Left lung (tissue), 10 donors: ENCODE measurements around the gene POFUT2. TPM values are rescaled to one million over a fixed set of nuclear protein-coding genes. Genes with fewer than 3 reads are reported as not detected.
A peak's percentile ranks its signal among the peaks of the same experiment; 100 is the strongest.

Source experiments
- ATAC-seq: fragments of 200-7000 bp; cut with Tn5 transposase; one replicate; pipeline ENCODE4 v1.9.1; 2020; ENCODE audit warnings: moderate library complexity
- DNase-seq, 4 donors: peaks; one replicate each; pipeline ENCODE4 v3.0.0-alpha.2; 2013 to 2020
- H3K27ac ChIP-seq, 2 donors: fragments of 200-600 bp; sonication (generic) in 1 of 2; one replicate each; pipeline versions ENCODE4 v1.5.0 to v1.8.0; 2020 to 2021
- H3K27me3 ChIP-seq, 2 donors: fragments of 200-600 bp; sonication (generic) in 1 of 2; one replicate each; pipeline versions ENCODE4 v1.5.0 to v1.8.0; 2020 to 2021
- H3K36me3 ChIP-seq, 2 donors: fragments of 200-600 bp; sonication (generic) in 1 of 2; one replicate each; pipeline versions ENCODE4 v1.5.0 to v1.8.0; 2020 to 2021
- H3K4me1 ChIP-seq, 2 donors: fragments of 200-600 bp; one replicate each; pipeline ENCODE4 v1.8.0; 2021
- H3K4me3 ChIP-seq, 2 donors: fragments of 200-600 bp; sonication (generic) in 1 of 2; one replicate each; pipeline versions ENCODE4 v1.5.0 to v1.8.0; 2020 to 2021; ENCODE audit warnings: mild to moderate bottlenecking in 1 of 2
- H3K9me3 ChIP-seq, 2 donors: fragments of 200-600 bp; sonication (generic) in 1 of 2; one replicate each; pipeline versions ENCODE4 v1.5.0 to v1.8.0; 2020 to 2021
- intact Hi-C, 2 donors: fragments of 100-400 bp; cut with DNase I; formaldehyde crosslinking; loops; one replicate each; pipeline versions ENCODE4 v1.11.2 to v1.14.2; 2022
- polyA plus RNA-seq, 6 donors: library from polyadenylated mRNA; unstranded; fragments of 120-200 nt; gene quantifications; one replicate each; pipeline ENCODE4 v1.2.1, GENCODE V29; 2013; ENCODE audit not compliant: insufficient read length in 6 of 6
- total RNA-seq, 2 donors: library from RNA; stranded (reverse); fragmentation: NEBNext Ultra II Directional; extraction: Animal tissue kit (Norgen Biotek cat#: 25700); gene quantifications; one replicate each; pipeline ENCODE4 v1.2.1, GENCODE V29; 2021
- TF ChIP-seq, protein P1 (sequence below), 2 donors: fragments of 200-600 bp; sonication (generic) in 1 of 2; IDR thresholded peaks; one replicate each; pipeline versions ENCODE4 v1.5.0 to v1.8.0; 2021; ENCODE audit warnings: antibody characterized with exemption in 2 of 2
- donor health status: DM: no; HTN: yes; CAD: no.
- donor health status: DM: no; HTN: no; CAD: no.

POFUT2 gene
- total and polyA plus RNA-seq, 8 donors: 30.4 to 44.2 (median 34.2) TPM

DNA sequence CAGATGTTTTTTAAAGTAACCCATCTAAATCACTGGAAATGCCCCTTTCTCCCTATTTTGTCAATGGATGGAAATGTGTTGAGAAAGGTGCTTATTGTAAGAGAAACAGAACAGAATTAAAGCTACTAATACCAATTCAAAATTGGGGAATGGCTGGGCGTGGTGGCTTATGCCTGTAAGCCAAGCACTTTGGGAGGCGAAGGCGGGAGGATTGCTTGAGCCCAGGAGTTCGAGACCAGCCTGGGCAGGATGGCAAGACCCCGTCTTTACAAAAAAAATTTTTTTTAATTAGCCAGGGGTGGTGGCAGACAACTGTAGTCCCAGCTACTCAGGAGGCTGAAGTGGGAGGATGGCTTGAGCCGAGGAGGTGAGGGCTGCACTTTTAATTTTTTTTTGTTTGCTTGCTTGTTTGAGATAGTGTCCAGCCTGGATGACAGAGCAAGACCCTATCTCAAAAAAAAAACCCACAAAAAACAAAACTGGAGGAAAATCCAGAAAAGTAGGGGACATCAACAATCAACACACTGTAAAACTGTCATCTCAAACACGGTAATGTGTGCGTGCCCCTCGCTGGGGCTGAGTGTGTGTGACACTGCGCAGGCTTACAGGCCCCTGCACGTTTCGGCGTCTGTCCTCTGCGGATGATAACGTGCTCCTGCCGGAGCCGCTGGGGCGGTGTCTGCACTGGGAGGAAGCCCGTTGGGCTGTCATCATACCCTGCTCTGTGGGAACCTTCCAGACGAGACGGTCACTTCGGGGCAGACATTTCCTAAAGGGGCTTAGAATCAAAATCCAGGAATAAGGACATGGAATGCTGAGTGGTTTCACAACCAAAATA is 11.6 kb upstream of the POFUT2 start:
- ATAC-seq: peak; percentile 5
- TF ChIP-seq, protein P1, sequence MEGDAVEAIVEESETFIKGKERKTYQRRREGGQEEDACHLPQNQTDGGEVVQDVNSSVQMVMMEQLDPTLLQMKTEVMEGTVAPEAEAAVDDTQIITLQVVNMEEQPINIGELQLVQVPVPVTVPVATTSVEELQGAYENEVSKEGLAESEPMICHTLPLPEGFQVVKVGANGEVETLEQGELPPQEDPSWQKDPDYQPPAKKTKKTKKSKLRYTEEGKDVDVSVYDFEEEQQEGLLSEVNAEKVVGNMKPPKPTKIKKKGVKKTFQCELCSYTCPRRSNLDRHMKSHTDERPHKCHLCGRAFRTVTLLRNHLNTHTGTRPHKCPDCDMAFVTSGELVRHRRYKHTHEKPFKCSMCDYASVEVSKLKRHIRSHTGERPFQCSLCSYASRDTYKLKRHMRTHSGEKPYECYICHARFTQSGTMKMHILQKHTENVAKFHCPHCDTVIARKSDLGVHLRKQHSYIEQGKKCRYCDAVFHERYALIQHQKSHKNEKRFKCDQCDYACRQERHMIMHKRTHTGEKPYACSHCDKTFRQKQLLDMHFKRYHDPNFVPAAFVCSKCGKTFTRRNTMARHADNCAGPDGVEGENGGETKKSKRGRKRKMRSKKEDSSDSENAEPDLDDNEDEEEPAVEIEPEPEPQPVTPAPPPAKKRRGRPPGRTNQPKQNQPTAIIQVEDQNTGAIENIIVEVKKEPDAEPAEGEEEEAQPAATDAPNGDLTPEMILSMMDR (IDR thresholded peaks at IDR 0.05): no peak
- peak in 2 of 4 donors; percentile 31 to 74 for DNase-seq
- H3K4me3 ChIP-seq: no peak overlapping the region
- intact Hi-C loops: no loop called here
- no peaks in the 10 kb centered on the region for H3K36me3 ChIP-seq
- no peaks in the 10 kb centered on the region for H3K9me3 ChIP-seq
- H3K27ac ChIP-seq: peak overlapping the region in 1 of 2 donors; percentile 56
- peaks cover 20 to 39% of the 10 kb centered on the region in 2 donors for H3K4me1 ChIP-seq
- H3K27me3 ChIP-seq: no peaks in the 10 kb centered on the region

DNA sequence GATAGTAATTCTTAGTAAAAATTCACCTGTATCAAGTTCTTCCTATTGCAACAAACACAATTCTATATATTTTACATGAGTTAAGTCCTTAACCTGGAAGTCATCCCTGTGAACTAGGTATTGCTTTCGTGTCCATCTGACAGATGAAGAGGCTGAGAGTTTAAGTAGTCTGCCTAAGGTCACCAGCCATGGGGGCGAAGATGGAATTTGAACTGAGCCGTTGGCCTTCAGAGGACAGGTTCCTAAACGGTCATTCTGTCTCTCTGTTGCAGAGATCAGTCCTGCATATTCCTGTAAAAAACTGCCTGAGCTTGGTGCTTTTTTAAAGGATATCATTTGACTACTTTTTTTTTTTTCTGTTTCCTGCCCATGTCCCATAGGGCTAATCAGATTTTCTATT is 10.2 kb upstream of the POFUT2 start:
- no peaks in the 10 kb centered on the region for H3K27me3 ChIP-seq
- H3K4me1 ChIP-seq: peaks cover 33 to 49% of the 10 kb centered on the region in 2 donors
- H3K9me3 ChIP-seq: no peaks in the 10 kb centered on the region
- no peaks in the 10 kb centered on the region for H3K36me3 ChIP-seq
- intact Hi-C loops: no loop called here
- TF ChIP-seq, protein P1 (IDR thresholded peaks at IDR 0.05): no peak
- H3K27ac ChIP-seq: no peak overlapping the region
- H3K4me3 ChIP-seq: no peak overlapping the region
- ATAC-seq (no peak), DNase-seq (no peak)

DNA sequence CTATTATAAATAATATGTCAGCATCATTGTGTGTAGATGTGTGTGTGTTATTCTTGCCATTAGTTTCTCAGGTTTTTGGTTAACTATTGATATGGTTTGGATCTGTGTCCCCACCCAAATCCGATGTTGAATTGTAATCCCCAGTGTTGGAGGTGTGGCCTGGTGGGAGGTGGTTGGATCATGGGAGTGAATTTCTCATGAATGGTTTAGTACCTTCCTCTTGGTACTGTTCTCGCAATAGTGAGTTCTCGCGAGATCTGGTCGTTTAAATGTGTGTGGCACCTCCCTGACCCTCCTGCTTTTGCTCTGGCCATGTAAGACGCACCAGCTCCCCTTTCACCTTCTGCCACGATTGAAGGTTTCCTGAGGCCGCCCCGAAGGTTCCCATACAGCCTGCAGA is 9.6 kb upstream of the POFUT2 start:
- Histone ChIP-seq H3K27me3 (no peaks in the 10 kb centered on the region), H3K9me3 (no peaks in the 10 kb centered on the region), H3K36me3 (no peaks in the 10 kb centered on the region), H3K4me1 (peaks cover 37 to 49% of the 10 kb centered on the region in 2 donors), H3K4me3 (no peak overlapping the region), H3K27ac (no peak overlapping the region)
- intact Hi-C loops: no loop called here
- peak in 1 of 4 donors; percentile 12 for DNase-seq
- TF ChIP-seq, protein P1 (IDR thresholded peaks at IDR 0.05): no peak
- no peak for ATAC-seq

DNA sequence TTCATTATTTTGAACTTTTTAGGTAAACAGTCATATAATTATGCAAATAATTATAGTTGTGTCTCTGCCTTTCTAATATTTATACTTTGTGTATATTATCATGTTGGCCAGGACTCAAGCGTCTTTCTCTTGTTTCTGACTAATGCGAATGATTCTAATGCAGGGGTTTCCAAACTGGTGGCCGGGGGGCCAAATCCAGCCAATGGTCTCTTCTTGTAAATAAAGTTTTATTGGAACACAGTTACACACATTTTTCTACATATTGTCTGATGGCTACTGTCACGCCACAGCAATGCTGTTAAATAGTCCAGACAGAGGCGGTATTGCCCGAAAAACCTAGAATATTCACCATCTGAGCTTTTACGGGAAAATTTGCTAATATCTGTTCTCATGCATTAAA is 8.9 kb upstream of the POFUT2 start:
- intact Hi-C loops: no loop called here
- Histone ChIP-seq H3K4me3 (no peak overlapping the region), H3K27ac (peak overlapping the region in 1 of 2 donors; percentile 83), H3K27me3 (no peaks in the 10 kb centered on the region), H3K36me3 (no peaks in the 10 kb centered on the region), H3K4me1 (peaks cover 38 to 54% of the 10 kb centered on the region in 2 donors), H3K9me3 (no peaks in the 10 kb centered on the region)
- TF ChIP-seq, protein P1 (IDR thresholded peaks at IDR 0.05): no peak
- ATAC-seq (no peak), DNase-seq (no peak)

DNA sequence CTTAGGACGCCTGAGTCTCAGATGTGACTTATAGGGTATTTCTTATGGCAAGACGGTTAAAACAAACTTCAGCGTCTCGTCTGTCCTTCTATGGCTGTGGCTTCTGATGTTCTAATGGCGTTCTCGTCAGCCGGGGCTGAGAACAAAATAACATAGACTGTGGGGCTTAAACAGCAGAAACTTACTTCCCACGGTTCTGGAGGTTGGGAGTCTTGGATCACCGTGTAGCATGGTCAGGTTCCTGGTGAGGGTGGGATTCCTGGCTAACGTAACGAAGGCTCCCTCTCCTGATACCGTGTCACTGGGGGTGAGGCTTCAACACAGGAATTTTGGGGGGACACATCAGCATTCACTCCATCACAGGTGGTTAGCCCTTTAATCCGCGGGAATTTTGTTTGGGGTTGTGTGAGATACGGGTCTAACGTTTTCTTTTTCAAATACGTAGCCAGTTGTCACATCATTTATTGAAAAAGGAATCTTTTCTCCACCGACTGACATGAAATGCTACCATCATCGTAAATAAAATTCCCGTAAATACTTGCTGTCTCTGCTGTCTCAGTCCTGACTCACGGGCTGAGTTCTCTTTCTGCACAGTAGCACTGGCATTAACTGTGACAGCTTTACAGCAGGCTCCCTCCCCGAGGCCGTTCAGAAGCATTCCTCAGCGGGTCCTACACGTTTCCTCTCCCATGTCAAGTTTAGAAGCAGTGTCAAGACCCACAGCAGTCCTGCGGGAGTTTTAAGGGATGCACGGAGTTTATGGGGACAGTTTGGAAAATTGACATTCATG is 8.1 kb upstream of the POFUT2 start:
- H3K27me3 ChIP-seq: no peaks in the 10 kb centered on the region
- peak overlapping the region; percentile 83 to 91 for H3K27ac ChIP-seq
- H3K4me3 ChIP-seq: no peak overlapping the region
- no peaks in the 10 kb centered on the region for H3K9me3 ChIP-seq
- H3K4me1 ChIP-seq: peaks cover 37 to 45% of the 10 kb centered on the region in 2 donors
- ATAC-seq (no peak), DNase-seq (no peak)
- TF ChIP-seq, protein P1 (IDR thresholded peaks at IDR 0.05): no peak
- H3K36me3 ChIP-seq: no peaks in the 10 kb centered on the region
- intact Hi-C loops: no loop called here
